ENCODE results near the gene ADAP1.
"Not testable (repeated sequence)": the region's sequence is repeated elsewhere in the genome, so short reads cannot be mapped to it uniquely, and the experiment has no call there.

The ADAP1 gene

GRCh38 chr7:919114-919442 lies 35.4 kb downstream of the ADAP1 start:
- no peak for DNase-seq
- in situ Hi-C loops (cut with HindIII; ENCODE audit: low pct_ligation_motif_present, low pct_unique_long_range_greater_than_20kb, low sequenced_read_pairs) = no loop called here

- DNase-seq = no peak
- in situ Hi-C loops (cut with HindIII; ENCODE audit: low pct_ligation_motif_present, low pct_unique_long_range_greater_than_20kb, low sequenced_read_pairs) = no loop called here
Measured at GRCh38 chr7:918441-919113, 35.9 kb downstream of the ADAP1 start.

- in situ Hi-C loops (cut with HindIII; ENCODE audit: low pct_ligation_motif_present, low pct_unique_long_range_greater_than_20kb, low sequenced_read_pairs) = no loop called here
Measured at GRCh38 chr7:918118-918425, 36.4 kb downstream of the ADAP1 start.

GRCh38 chr7:917255-918117 lies 37.0 kb downstream of the ADAP1 start:
- no peak for DNase-seq
- in situ Hi-C loops (cut with HindIII; ENCODE audit: low pct_ligation_motif_present, low pct_unique_long_range_greater_than_20kb, low sequenced_read_pairs) = no loop called here

More at GRCh38 chr7:918118-918425, 36.4 kb downstream of the ADAP1 start:
- DNase-seq = no peak

GRCh38 chr7:916291-916941 lies 38.1 kb downstream of the ADAP1 start:
- no peak for DNase-seq
- in situ Hi-C loops (cut with HindIII; ENCODE audit: low pct_ligation_motif_present, low pct_unique_long_range_greater_than_20kb, low sequenced_read_pairs) = no loop called here

GRCh38 chr7:915291-916218 lies 38.9 kb downstream of the ADAP1 start:
- in situ Hi-C loops (cut with HindIII; ENCODE audit: low pct_ligation_motif_present, low pct_unique_long_range_greater_than_20kb, low sequenced_read_pairs) = no loop called here

GRCh38 chr7:914521-915194 lies 39.8 kb downstream of the ADAP1 start:
- in situ Hi-C loops (cut with HindIII; ENCODE audit: low pct_ligation_motif_present, low pct_unique_long_range_greater_than_20kb, low sequenced_read_pairs) = no loop called here
- no peak for DNase-seq

More at GRCh38 chr7:915291-916218, 38.9 kb downstream of the ADAP1 start:
- DNase-seq = no peak

- peak; percentile 26 for DNase-seq
- in situ Hi-C loops (cut with HindIII; ENCODE audit: low pct_ligation_motif_present, low pct_unique_long_range_greater_than_20kb, low sequenced_read_pairs) = no loop called here
Measured at GRCh38 chr7:913736-914520, 40.6 kb downstream of the ADAP1 start.

- no peak for DNase-seq
- in situ Hi-C loops (cut with HindIII; ENCODE audit: low pct_ligation_motif_present, low pct_unique_long_range_greater_than_20kb, low sequenced_read_pairs) = no loop called here
Measured at GRCh38 chr7:911791-912480, 42.5 kb downstream of the ADAP1 start.

GRCh38 chr7:910931-911431 lies 43.5 kb downstream of the ADAP1 start:
- no peak for DNase-seq
- in situ Hi-C loops (cut with HindIII; ENCODE audit: low pct_ligation_motif_present, low pct_unique_long_range_greater_than_20kb, low sequenced_read_pairs) = no loop called here

GRCh38 chr7:910441-910861 lies 44.0 kb downstream of the ADAP1 start:
- DNase-seq = no peak
- in situ Hi-C loops (cut with HindIII; ENCODE audit: low pct_ligation_motif_present, low pct_unique_long_range_greater_than_20kb, low sequenced_read_pairs) = no loop called here

- in situ Hi-C loops (cut with HindIII; ENCODE audit: low pct_ligation_motif_present, low pct_unique_long_range_greater_than_20kb, low sequenced_read_pairs) = no loop called here
- DNase-seq = no peak
Measured at GRCh38 chr7:909358-910329, 44.8 kb downstream of the ADAP1 start.

GRCh38 chr7:908591-909357 lies 45.7 kb downstream of the ADAP1 start:
- in situ Hi-C loops (cut with HindIII; ENCODE audit: low pct_ligation_motif_present, low pct_unique_long_range_greater_than_20kb, low sequenced_read_pairs) = not testable (repeated sequence)
- peak; percentile 69 for DNase-seq

- DNase-seq = no peak
- in situ Hi-C loops (cut with HindIII; ENCODE audit: low pct_ligation_motif_present, low pct_unique_long_range_greater_than_20kb, low sequenced_read_pairs) = no loop called here
Measured at GRCh38 chr7:908159-908581, 46.3 kb downstream of the ADAP1 start.

Data from ACHN (cell line).